CD8-positive, alpha-beta memory T cell (primary cell): ENCODE data around the gene NXF1. TPM values are rescaled to one million over a fixed set of nuclear protein-coding genes. Genes with fewer than 3 reads are reported as not detected.
"Not testable (repeated sequence)": the region's sequence is repeated elsewhere in the genome, so short reads cannot be mapped to it uniquely, and the experiment has no call there.

Source experiments
- CTCF ChIA-PET: fragments of 350-600 bp; sonication (Branson Sonifier 250); formaldehyde crosslinking; loops from one replicate; lab custom pipeline; 2021; ENCODE audit warnings: antibody characterized with exemption; lab: Charles Lee
- POLR2A ChIA-PET: fragments of 350-600 bp; sonication (Branson Sonifier 250); formaldehyde crosslinking; loops from one replicate; lab custom pipeline; 2021; ENCODE audit warnings: antibody characterized with exemption; lab: Charles Lee
- DNase-seq, 5 donors: peaks; one replicate each; pipeline versions ENCODE4 v3.0.0 to v3.0.0-alpha.2; 2020 to 2022; ENCODE audit warnings: mixed read lengths in 1 of 5
- H3K27ac ChIP-seq: one replicate; pipeline ENCODE4 v1.7.0; 2013; ENCODE audit warnings: low read depth, mild to moderate bottlenecking, low read length, moderate library complexity
- H3K27me3 ChIP-seq: 2 replicates; pipeline ENCODE4 v1.7.0; 2013; ENCODE audit warnings: low read length, mild to moderate bottlenecking; ENCODE audit not compliant: insufficient read depth, poor library complexity, severe bottlenecking
- H3K36me3 ChIP-seq: 2 replicates; pipeline ENCODE4 v1.7.0; 2013; ENCODE audit warnings: mild to moderate bottlenecking, low read length, moderate library complexity; ENCODE audit not compliant: insufficient read depth
- H3K4me1 ChIP-seq: 2 replicates; pipeline ENCODE4 v1.7.0; 2013; ENCODE audit warnings: mild to moderate bottlenecking, low read length, moderate library complexity; ENCODE audit not compliant: insufficient read depth
- H3K4me3 ChIP-seq: 2 replicates; pipeline ENCODE4 v1.7.0; 2013; ENCODE audit warnings: mild to moderate bottlenecking, low read length
- H3K9me3 ChIP-seq: 2 replicates; pipeline ENCODE4 v1.7.0; 2013; ENCODE audit warnings: mild to moderate bottlenecking, low read length
- H3K27ac Mint-ChIP-seq, 8 donors: one replicate each; pipeline ENCODE4 v1.8.0; 2020 to 2021; ENCODE audit warnings: mixed read lengths in 8 of 8, mild to moderate bottlenecking in 6 of 8, inconsistent platforms in 3 of 8, moderate library complexity in 3 of 8
- H3K27me3 Mint-ChIP-seq, 2 donors: one replicate each; pipeline ENCODE4 v1.8.0; 2020 to 2021; ENCODE audit warnings: mixed read lengths in 2 of 2, mild to moderate bottlenecking in 1 of 2, moderate library complexity in 1 of 2
- H3K36me3 Mint-ChIP-seq, 3 donors: one replicate each; pipeline ENCODE4 v1.8.0; 2020 to 2021; ENCODE audit warnings: mixed read lengths in 3 of 3, inconsistent platforms in 1 of 3, mild to moderate bottlenecking in 1 of 3
- H3K4me1 Mint-ChIP-seq, 3 donors: one replicate each; pipeline ENCODE4 v1.8.0; 2020 to 2021; ENCODE audit warnings: mixed read lengths in 3 of 3, inconsistent platforms in 1 of 3, mild to moderate bottlenecking in 1 of 3
- H3K4me3 Mint-ChIP-seq, 7 donors: one replicate each; pipeline ENCODE4 v1.8.0; 2020 to 2021; ENCODE audit warnings: mixed read lengths in 7 of 7, mild to moderate bottlenecking in 6 of 7, moderate library complexity in 4 of 7, inconsistent platforms in 2 of 7
- H3K9me3 Mint-ChIP-seq, 5 donors: one replicate each; pipeline ENCODE4 v1.8.0; 2020 to 2022; ENCODE audit warnings: mixed read lengths in 5 of 5, mild to moderate bottlenecking in 3 of 5, moderate library complexity in 2 of 5, inconsistent platforms in 1 of 5
- polyA plus RNA-seq: library from polyadenylated mRNA; unstranded; fragments of 300-500 nt; fragmentation: Illumina TruSeq; gene quantifications from one replicate; pipeline ENCODE4 v1.2.3, GENCODE V29; 2021
- total RNA-seq, 2 experiments: library from RNA; stranded (reverse); gene quantifications; one replicate each; pipeline ENCODE4 v1.2.3, GENCODE V29; 2021

NXF1 gene
- total and polyA plus RNA-seq, 3 experiments from 2014 or later, result 81.2 to 126 (median 112) TPM

DNA sequence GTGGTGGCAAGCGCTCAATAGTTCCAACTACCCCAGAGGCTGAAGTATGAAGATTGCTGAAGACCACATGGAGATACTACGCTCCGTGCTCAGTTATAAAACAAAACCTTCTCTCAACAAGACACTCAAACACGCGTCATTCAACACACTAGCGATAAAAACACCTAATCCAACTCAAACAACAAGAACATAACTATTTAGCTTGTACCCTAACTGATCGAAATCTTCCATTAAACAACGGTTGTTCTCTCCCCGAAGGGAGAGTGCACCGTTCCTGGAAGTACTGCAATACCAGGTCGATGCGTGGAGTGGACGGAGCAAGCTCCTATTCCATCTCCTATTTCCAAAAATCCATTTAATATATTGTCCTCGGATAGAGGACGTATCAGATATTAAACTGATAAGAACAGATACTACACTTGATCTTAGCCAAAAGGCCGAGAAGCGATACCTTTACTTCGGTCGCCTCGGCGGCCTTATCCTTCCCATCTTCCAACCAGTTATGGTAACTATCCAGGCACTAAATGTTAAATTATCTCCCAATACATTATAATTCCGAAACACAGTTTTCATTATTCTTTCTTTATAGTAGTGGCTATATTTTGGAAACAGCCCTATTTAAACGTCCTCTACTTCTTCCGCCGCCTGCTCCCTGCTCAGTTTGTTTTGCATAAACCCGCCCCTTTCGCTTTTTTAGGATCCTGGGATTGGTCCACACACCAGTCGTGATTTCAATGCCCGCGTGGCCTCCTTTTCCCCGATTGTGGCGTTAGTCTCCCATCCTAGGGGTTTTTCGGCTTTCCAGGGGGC, 36.3 kb upstream of the NXF1 start:
- Mint-ChIP-seq H3K27ac (no peak overlapping the region), H3K9me3 (no peaks in the 10 kb centered on the region), H3K27me3 (peaks cover 0 to 1% of the 10 kb centered on the region in 2 donors), H3K4me1 (peaks cover 22 to 28% (median 27%) of the 10 kb centered on the region in 3 donors), H3K4me3 (no peak overlapping the region), H3K36me3 (peaks cover 0 to 20% (median 0%) of the 10 kb centered on the region in 3 donors)
- DNase-seq, result peak; percentile 69 to 90 (median 88)
- H3K9me3 ChIP-seq, result no peaks in the 10 kb centered on the region
- H3K36me3 ChIP-seq, result peaks cover 2% of the 10 kb centered on the region
- H3K4me3 ChIP-seq, result peak overlapping the region; percentile 67
- POLR2A ChIA-PET, result interaction anchor here (0.5 to 5.0 kb wide), 27 partner anchors 9 to 460 kb away, joined by 3 to 215 read pairs (median 5); partner anchors contain the start of genes C11orf98, CSKMT, EEF1G and HNRNPUL2
- no peaks in the 10 kb centered on the region for H3K27me3 ChIP-seq
- peaks cover 23% of the 10 kb centered on the region for H3K4me1 ChIP-seq
- CTCF ChIA-PET, result interaction anchor here (1.3 to 3.2 kb wide), 6 partner anchors 9 to 88 kb away, joined by 3 to 30 read pairs (median 8); partner anchors contain the start of genes SLC3A2, TMEM179B and ZBTB3
- H3K27ac ChIP-seq, result peak overlapping the region; percentile 98

DNA sequence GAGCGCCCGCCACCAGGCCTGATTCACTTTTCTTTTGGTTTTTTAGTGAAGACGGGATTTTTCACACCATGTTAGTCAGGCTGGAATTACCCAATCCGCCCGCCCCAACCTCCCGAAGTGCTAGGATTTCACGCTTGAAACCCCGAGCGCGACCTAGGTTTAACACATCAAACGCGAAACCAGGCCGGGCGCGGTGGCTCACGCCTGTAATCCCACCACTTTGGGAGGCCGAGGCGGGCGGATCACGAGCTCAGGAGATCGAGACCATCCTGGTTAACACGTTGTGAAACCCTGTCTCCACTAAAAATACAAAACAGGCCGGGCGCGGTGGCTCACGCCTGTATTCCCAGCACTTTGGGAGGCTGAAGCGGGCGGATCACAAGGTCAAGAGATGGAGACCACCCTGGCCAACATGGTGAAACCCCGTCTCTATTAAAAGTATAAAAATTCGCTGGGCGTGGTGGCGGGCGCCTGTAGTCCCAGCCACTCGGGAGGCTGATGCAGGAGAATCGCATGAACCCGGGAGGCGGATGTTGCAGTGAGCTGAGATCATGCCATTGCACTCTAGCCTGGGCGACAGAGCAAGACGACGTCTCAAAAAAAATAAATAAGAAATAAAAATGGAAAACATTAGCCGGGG, 35.6 kb upstream of the NXF1 start:
- not testable (repeated sequence) for H3K27me3 ChIP-seq, H3K9me3 Mint-ChIP-seq, H3K9me3 ChIP-seq, H3K4me3 Mint-ChIP-seq, H3K27me3 Mint-ChIP-seq, H3K36me3 ChIP-seq, H3K27ac Mint-ChIP-seq
- Mint-ChIP-seq H3K4me1 (peaks cover 22 to 32% (median 30%) of the 10 kb centered on the region in 3 donors), H3K36me3 (peaks cover 0 to 28% (median 2%) of the 10 kb centered on the region in 3 donors)
- DNase-seq, result peak in 4 of 5 donors; percentile 79 to 89 (median 83)
- peaks cover 23% of the 10 kb centered on the region for H3K4me1 ChIP-seq
- H3K27ac ChIP-seq, result peak overlapping the region; percentile 98
- H3K4me3 ChIP-seq, result peak overlapping the region; percentile 46
- ChIA-PET CTCF (interaction anchor here (0.9 to 3.2 kb wide), 7 partner anchors 9 to 87 kb away, joined by 3 to 30 read pairs (median 5); partner anchors contain the start of genes SLC3A2, TMEM179B and ZBTB3), POLR2A (interaction anchor here (0.5 to 5.0 kb wide), 27 partner anchors 8 to 288 kb away, joined by 3 to 215 read pairs (median 5); partner anchors contain the start of genes C11orf98, CSKMT, EEF1G and HNRNPUL2)

- no peak within 1 kb of the TSS for H3K27ac Mint-ChIP-seq
- CTCF ChIA-PET, result interaction anchor here (1.9 to 3.2 kb wide), 4 partner anchors 16 to 86 kb away, joined by 4 to 30 read pairs (median 19); partner anchors contain the start of genes SLC3A2, TMEM179B and ZBTB3
- Histone ChIP-seq H3K4me3 (peak within 1 kb of the TSS; percentile 90), H3K27me3 (no peaks in the 10 kb centered on the region), H3K9me3 (no peaks in the 10 kb centered on the region), H3K4me1 (peaks cover 23% of the 10 kb centered on the region), H3K36me3 (peaks cover 22% of the 10 kb centered on the region), H3K27ac (peak within 1 kb of the TSS; percentile 98)
- H3K36me3 Mint-ChIP-seq, result peaks cover 0 to 43% (median 6%) of the 10 kb centered on the region in 3 donors
- H3K4me1 Mint-ChIP-seq, result peaks cover 24 to 35% (median 32%) of the 10 kb centered on the region in 3 donors
- POLR2A ChIA-PET, result interaction anchor here (0.6 to 5.0 kb wide), 17 partner anchors 7 to 248 kb away, joined by 3 to 215 read pairs (median 7); partner anchors contain the start of genes HNRNPUL2, NXF1, POLR2G and SLC3A2
- peaks cover 0 to 1% of the 10 kb centered on the region in 2 donors for H3K27me3 Mint-ChIP-seq
- peak; percentile 84 to 95 (median 91) for DNase-seq
- H3K9me3 Mint-ChIP-seq, result no peaks in the 10 kb centered on the region
- H3K4me3 Mint-ChIP-seq, result no peak within 1 kb of the TSS
These were observed 34.1 kb upstream of the NXF1 start, which contains the start of gene WDR74 for GRCh38 chr11:62839050-62839945. Gene WDR74, minus strand, starts transcription at chr11:62839590. Its CDS starts 20 bp downstream, at chr11:62839570.

- no peak overlapping the region for H3K4me3 ChIP-seq
- no peak for DNase-seq
- ChIA-PET CTCF (interaction anchor here (4.1 kb wide), 1 partner anchor 48 kb away, joined by 18 read pairs; the partner anchor contains the start of gene TMEM179B), POLR2A (interaction anchor here (0.5 to 0.8 kb wide), 2 partner anchors 55 to 244 kb away, joined by 3 to 4 read pairs; partner anchors contain the start of gene TUT1)
- peak overlapping the region in 2 of 7 donors; percentile 15 to 69 for H3K4me3 Mint-ChIP-seq
- H3K27ac Mint-ChIP-seq, result peak overlapping the region in 5 of 8 donors; percentile 8 to 77 (median 36)
- peaks cover 33% of the 10 kb centered on the region for H3K4me1 ChIP-seq
- no peaks in the 10 kb centered on the region for H3K27me3 ChIP-seq
- H3K9me3 Mint-ChIP-seq, result no peaks in the 10 kb centered on the region
- H3K27ac ChIP-seq, result no peak overlapping the region
- peaks cover 0 to 68% (median 6%) of the 10 kb centered on the region in 3 donors for H3K36me3 Mint-ChIP-seq
- no peaks in the 10 kb centered on the region for H3K9me3 ChIP-seq
- H3K27me3 Mint-ChIP-seq, result peaks cover 0 to 1% of the 10 kb centered on the region in 2 donors
- H3K4me1 Mint-ChIP-seq, result peaks cover 32 to 55% (median 42%) of the 10 kb centered on the region in 3 donors
- H3K36me3 ChIP-seq, result peaks cover 22% of the 10 kb centered on the region
These were observed 30.1 kb upstream of the NXF1 start for GRCh38 chr11:62835336-62835735.

DNA sequence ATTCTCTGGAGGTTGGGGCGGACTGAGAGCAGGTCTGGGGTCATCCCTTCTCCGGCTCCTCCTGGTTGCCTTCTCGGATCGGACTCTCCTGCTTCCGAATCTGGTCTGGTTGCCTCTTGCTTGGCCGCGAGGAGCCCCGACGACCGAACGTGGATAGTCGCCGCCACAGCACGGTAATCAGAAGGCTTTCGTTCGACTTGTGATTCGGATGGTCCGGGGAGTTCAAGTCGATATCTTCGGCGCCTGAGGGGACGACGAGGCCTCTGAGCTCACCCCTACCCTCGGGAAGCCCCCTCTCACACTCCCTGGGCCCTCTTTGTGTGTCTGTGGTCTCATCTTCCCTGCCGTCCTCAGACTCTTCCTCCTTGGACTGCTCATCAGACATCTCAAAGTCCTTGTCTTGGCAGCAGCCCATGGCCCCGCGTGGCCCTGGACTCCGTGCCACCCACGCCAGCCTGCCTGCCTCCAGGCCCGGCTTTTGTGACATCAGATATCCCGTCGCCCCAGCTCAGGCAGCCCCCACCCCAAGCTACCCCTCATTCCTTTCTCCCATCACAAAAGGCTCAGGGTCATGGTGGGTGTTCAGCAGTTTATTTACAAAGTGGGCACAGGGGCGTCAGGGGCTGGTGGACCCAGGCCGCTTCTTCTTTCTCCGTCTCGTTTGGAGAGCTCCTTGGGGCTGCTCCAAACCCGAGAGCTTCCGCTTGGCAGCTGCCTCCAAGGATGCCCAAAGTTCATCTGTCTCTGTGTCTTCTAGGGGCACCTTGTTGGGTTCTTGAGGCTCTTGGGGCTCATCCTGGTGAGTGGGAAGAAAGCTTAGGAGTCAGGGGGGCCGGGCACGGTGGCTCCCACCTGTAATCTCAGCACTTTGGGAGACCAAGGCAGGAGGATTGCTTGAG, 27.3 kb upstream of the NXF1 start, which contains the start of gene TEX54:
TEX54 (minus strand) TSS at position 506 of the 899 bp plus-strand sequence.
- ChIA-PET CTCF (interaction anchor here (1.5 to 1.6 kb wide), 5 partner anchors 9 to 62 kb away, joined by 3 to 5 read pairs (median 4); partner anchors contain the start of genes SLC3A2 and TAF6L), POLR2A (interaction anchor here (0.9 to 2.9 kb wide), 13 partner anchors 9 to 105 kb away, joined by 3 to 68 read pairs (median 8); partner anchors contain the start of genes HNRNPUL2, NXF1, POLR2G and SLC3A2)
- H3K27ac Mint-ChIP-seq, result peak within 1 kb of the TSS; percentile 96 to 100 (median 98)
- H3K4me1 Mint-ChIP-seq, result peaks cover 22 to 51% (median 37%) of the 10 kb centered on the region in 3 donors
- no peaks in the 10 kb centered on the region for H3K27me3 ChIP-seq
- H3K4me3 ChIP-seq, result peak within 1 kb of the TSS; percentile 96
- H3K36me3 Mint-ChIP-seq, result peaks cover 0 to 70% (median 8%) of the 10 kb centered on the region in 3 donors
- peaks cover 27% of the 10 kb centered on the region for H3K36me3 ChIP-seq
- DNase-seq, result peak in 1 of 5 donors; percentile 13
- H3K27ac ChIP-seq, result peak within 1 kb of the TSS; percentile 98
- H3K4me3 Mint-ChIP-seq, result peak within 1 kb of the TSS; percentile 93 to 100 (median 97)
- H3K4me1 ChIP-seq, result peaks cover 30% of the 10 kb centered on the region
- H3K9me3 Mint-ChIP-seq, result no peaks in the 10 kb centered on the region
- no peaks in the 10 kb centered on the region for H3K9me3 ChIP-seq
- H3K27me3 Mint-ChIP-seq, result no peaks in the 10 kb centered on the region
